ENCODE results near the gene CDC42BPA.

Gene CDC42BPA

GRCh38 chr1:227328405-227329019 lies 10.2 kb upstream of the CDC42BPA start:
- Histone ChIP-seq H3K9ac (ENCODE audit: low read depth, low read length) (no peak overlapping the region), H3K36me3 (ENCODE audit: insufficient read depth, low read length) (no peaks in the 10 kb centered on the region), H2AFZ (ENCODE audit: low read depth, low read length) (no peak overlapping the region), H3K4me3 (ENCODE audit: low read depth in 1 of 2, low read length in 2 of 2) (no peak overlapping the region), H3K4me1 (ENCODE audit: insufficient read depth, low read length) (no peaks in the 10 kb centered on the region), H3K27ac (ENCODE audit: low read length) (no peak overlapping the region), H3K9me3 (ENCODE audit: insufficient read depth, low read length, severe bottlenecking) (no peaks in the 10 kb centered on the region), H3K79me2 (ENCODE audit: insufficient read depth, low read length) (no peaks in the 10 kb centered on the region), H3K4me2 (ENCODE audit: insufficient read depth, low read length) (no peak overlapping the region), H4K20me1 (ENCODE audit: insufficient read depth, low read length) (no peaks in the 10 kb centered on the region), H3K27me3 (ENCODE audit: insufficient read depth, low read length, poor library complexity) (no peaks in the 10 kb centered on the region)
- TF ChIP-seq CTCF (IDR thresholded peaks at IDR 0.05; ENCODE audit: borderline replicate concordance, extremely low read depth, low read length, poor library complexity, severe bottlenecking): no peak
- ATAC-seq (ENCODE audit: insufficient read depth, low read depth): no peak
- DNase-seq: no peak

GRCh38 chr1:227325156-227325555 lies 6.9 kb upstream of the CDC42BPA start:
- Histone ChIP-seq H3K27me3 (ENCODE audit: insufficient read depth, low read length, poor library complexity) (no peaks in the 10 kb centered on the region), H3K27ac (ENCODE audit: low read length) (no peak overlapping the region), H3K4me1 (ENCODE audit: insufficient read depth, low read length) (no peaks in the 10 kb centered on the region), H3K36me3 (ENCODE audit: insufficient read depth, low read length) (no peaks in the 10 kb centered on the region), H3K79me2 (ENCODE audit: insufficient read depth, low read length) (no peaks in the 10 kb centered on the region), H3K4me2 (ENCODE audit: insufficient read depth, low read length) (no peak overlapping the region), H3K4me3 (ENCODE audit: low read depth in 1 of 2, low read length in 2 of 2) (no peak overlapping the region), H3K9me3 (ENCODE audit: insufficient read depth, low read length, severe bottlenecking) (no peaks in the 10 kb centered on the region), H4K20me1 (ENCODE audit: insufficient read depth, low read length) (no peaks in the 10 kb centered on the region), H2AFZ (ENCODE audit: low read depth, low read length) (no peak overlapping the region), H3K9ac (ENCODE audit: low read depth, low read length) (no peak overlapping the region)
- DNase-seq (no peak), ATAC-seq (ENCODE audit: insufficient read depth, low read depth) (no peak)
- TF ChIP-seq CTCF (IDR thresholded peaks at IDR 0.05; ENCODE audit: borderline replicate concordance, extremely low read depth, low read length, poor library complexity, severe bottlenecking) (no peak), EZH2 (IDR thresholded peaks at IDR 0.05; ENCODE audit: borderline replicate concordance, low read depth, low read length, severe bottlenecking) (no peak)

DNA sequence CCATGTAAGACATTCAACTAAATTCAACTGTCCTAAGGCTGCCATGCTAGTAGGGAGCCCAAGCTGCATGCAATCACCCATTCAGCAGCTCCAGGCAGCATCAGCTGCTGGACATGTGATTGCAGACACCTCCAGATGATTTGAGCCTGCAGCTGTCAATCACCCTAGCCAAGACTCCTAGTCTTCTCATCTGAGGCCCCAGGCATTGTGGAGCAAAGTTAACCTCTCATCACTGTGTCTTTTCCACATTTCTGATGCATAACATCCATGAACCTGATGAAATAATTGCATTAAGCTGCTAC lies 5.6 kb upstream of the CDC42BPA start:
- ATAC-seq (ENCODE audit: insufficient read depth, low read depth) (no peak), DNase-seq (no peak)
- Histone ChIP-seq H3K4me3 (ENCODE audit: low read depth in 1 of 2, low read length in 2 of 2) (no peak overlapping the region), H2AFZ (ENCODE audit: low read depth, low read length) (no peak overlapping the region), H3K79me2 (ENCODE audit: insufficient read depth, low read length) (no peaks in the 10 kb centered on the region), H3K27ac (ENCODE audit: low read length) (no peak overlapping the region), H3K36me3 (ENCODE audit: insufficient read depth, low read length) (no peaks in the 10 kb centered on the region), H4K20me1 (ENCODE audit: insufficient read depth, low read length) (no peaks in the 10 kb centered on the region), H3K9ac (ENCODE audit: low read depth, low read length) (no peak overlapping the region), H3K4me1 (ENCODE audit: insufficient read depth, low read length) (no peaks in the 10 kb centered on the region), H3K4me2 (ENCODE audit: insufficient read depth, low read length) (no peak overlapping the region), H3K9me3 (ENCODE audit: insufficient read depth, low read length, severe bottlenecking) (no peaks in the 10 kb centered on the region), H3K27me3 (ENCODE audit: insufficient read depth, low read length, poor library complexity) (no peaks in the 10 kb centered on the region)
- no peak for TF ChIP-seq EZH2 (IDR thresholded peaks at IDR 0.05; ENCODE audit: borderline replicate concordance, low read depth, low read length, severe bottlenecking)
- TF ChIP-seq CTCF (IDR thresholded peaks at IDR 0.05; ENCODE audit: borderline replicate concordance, extremely low read depth, low read length, poor library complexity, severe bottlenecking): no peak
